Keratinocyte (primary cell): ENCODE results near the gene CDH15. TPM values are rescaled to one million over a fixed set of nuclear protein-coding genes. Genes with fewer than 3 reads are reported as not detected.

ENCODE experiments used
- DNase-seq: peaks from one replicate; pipeline ENCODE4 v3.0.0-alpha.2; 2011; ENCODE audit warnings: low read depth, missing footprints, low spot score
- FAIRE-seq: peaks from 2 replicates; lab custom pipeline; 2011; peaks lifted over from hg19 to GRCh38; lab: Jason Lieb, UNC
- H2AFZ ChIP-seq: 2 replicates; pipeline ENCODE4 v1.6.0; 2012; ENCODE audit warnings: low read length, control low read depth, inconsistent platforms; ENCODE audit not compliant: control insufficient read depth
- H3K27ac ChIP-seq: 2 replicates; pipeline ENCODE4 v1.5.1; 2011; ENCODE audit warnings: low read length; ENCODE audit not compliant: control insufficient read depth, insufficient read depth
- H3K27me3 ChIP-seq: 3 replicates; pipeline ENCODE4 v1.6.0; 2011; ENCODE audit warnings: low read length; ENCODE audit not compliant: control insufficient read depth, insufficient read depth; ENCODE audit errors: extremely low read depth
- H3K36me3 ChIP-seq, 2 experiments: 2 replicates in 1 of 2; 3 replicates in 1 of 2; pipeline ENCODE4 v1.5.1; 2011; ENCODE audit warnings: low read length in 2 of 2, mild to moderate bottlenecking in 1 of 2; ENCODE audit not compliant: control insufficient read depth in 2 of 2, insufficient read depth in 2 of 2; ENCODE audit errors: extremely low read depth in 1 of 2
- H3K4me1 ChIP-seq: 3 replicates; pipeline ENCODE4 v1.5.1; 2011; ENCODE audit warnings: low read length; ENCODE audit not compliant: control insufficient read depth, insufficient read depth; ENCODE audit errors: extremely low read depth
- H3K4me2 ChIP-seq: 3 replicates; pipeline ENCODE4 v1.6.0; 2011; ENCODE audit warnings: low read depth, low read length; ENCODE audit not compliant: control insufficient read depth, insufficient read depth; ENCODE audit errors: extremely low read depth
- H3K4me3 ChIP-seq, 3 experiments: fragments of 200-600 bp in 1 of 3; sonication (generic) in 1 of 3; 2 replicates in 2 of 3; 3 replicates in 1 of 3; pipeline ENCODE4 v1.5.1; 2011 to 2016; ENCODE audit warnings: low read length in 3 of 3, mild to moderate bottlenecking in 3 of 3, control low read depth in 2 of 3, inconsistent platforms in 1 of 3, low read depth in 1 of 3, mixed read lengths in 1 of 3, mixed run types in 1 of 3, moderate library complexity in 1 of 3; ENCODE audit not compliant: control insufficient read depth in 2 of 3, insufficient read depth in 2 of 3; ENCODE audit errors: extremely low read depth in 1 of 3
- H3K79me2 ChIP-seq: 2 replicates; pipeline ENCODE4 v1.6.0; 2012; ENCODE audit warnings: low read length; ENCODE audit not compliant: control insufficient read depth, insufficient read depth
- H3K9ac ChIP-seq: 3 replicates; pipeline ENCODE4 v1.6.0; 2011; ENCODE audit warnings: low read length; ENCODE audit not compliant: control insufficient read depth, insufficient read depth; ENCODE audit errors: extremely low read depth
- H3K9me1 ChIP-seq: 3 replicates; pipeline ENCODE4 v1.6.0; 2011; ENCODE audit warnings: low read length; ENCODE audit not compliant: control insufficient read depth, insufficient read depth; ENCODE audit errors: extremely low read depth
- H3K9me3 ChIP-seq: 2 replicates; pipeline ENCODE4 v1.5.1; 2012; ENCODE audit warnings: low read depth, low read length; ENCODE audit not compliant: control insufficient read depth
- H4K20me1 ChIP-seq: 3 replicates; pipeline ENCODE4 v1.6.0; 2011; ENCODE audit warnings: low read length; ENCODE audit not compliant: control insufficient read depth, insufficient read depth; ENCODE audit errors: extremely low read depth
- EZH2 ChIP-seq: IDR thresholded peaks from one replicate; pipeline ENCODE4 v1.6.1; 2012; ENCODE audit warnings: inconsistent platforms, mild to moderate bottlenecking, low read length, moderate library complexity
- dilution Hi-C: fragments of 300-500 bp; cut with MboI; formaldehyde crosslinking; loops from one replicate; pipeline ENCODE4 v1.7.0; 2020; ENCODE audit warnings: low sequenced_read_pairs; ENCODE audit not compliant: extremely low pct_ligation_motif_present
- polyA plus RNA-seq, 5 experiments: library from polyadenylated mRNA; depleted of rRNA in 3 of 5; stranded (reverse) in 3 of 5; stranded (forward) in 1 of 5; unstranded in 1 of 5; fragments of >200 nt; gene quantifications; 1 replicate in 1 of 5; 2 replicates in 3 of 5; 3 replicates in 1 of 5; pipeline versions ENCODE4 v1.2.1 to v1.2.3, GENCODE V29; 2011 to 2012; ENCODE audit warnings: missing spikeins in 2 of 5, low read depth in 1 of 5, low replicate concordance in 1 of 5
- TF ChIP-seq, protein P1 (sequence below), 3 experiments: IDR thresholded peaks in 1 of 3; conservative IDR thresholded peaks in 1 of 3; optimal IDR thresholded peaks in 1 of 3; 2 replicates in 2 of 3; 3 replicates in 1 of 3; pipeline versions ENCODE3 to v1.5.1; 2011; ENCODE audit warnings: low read length in 3 of 3, mild to moderate bottlenecking in 3 of 3, moderate library complexity in 2 of 3, control low read depth in 1 of 3, inconsistent platforms in 1 of 3; ENCODE audit not compliant: insufficient read depth in 2 of 3; ENCODE audit errors: extremely low read depth in 1 of 3

CDH15 gene
- polyA plus RNA-seq, 1 donor (not counting 4 experiments of a cell fraction or from before 2014, with no cell fraction given) = not detected

DNA sequence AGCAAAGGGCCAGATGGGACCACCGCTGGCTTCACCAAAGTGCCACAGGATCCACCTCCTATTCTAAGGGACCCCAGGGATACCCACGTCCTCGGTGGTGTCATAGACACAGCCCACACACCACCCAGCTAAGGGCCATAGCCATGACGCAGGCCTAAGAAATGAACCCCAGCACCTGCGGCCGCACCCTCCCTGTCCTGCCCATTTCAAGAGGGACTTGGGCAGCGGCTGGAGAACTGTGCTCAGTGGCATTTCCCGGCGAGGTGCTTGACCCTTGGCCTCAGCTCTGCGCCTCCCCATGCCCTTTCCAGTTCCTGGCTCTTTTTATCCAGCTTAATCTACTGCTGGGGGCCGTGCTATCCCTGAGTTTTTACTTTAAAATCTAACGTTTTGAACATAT lies 73.2 kb downstream of the CDH15 start:
- DNase-seq (no peak), FAIRE-seq (no peak)
- Histone ChIP-seq H3K4me2 (no peak overlapping the region), H3K9me1 (no peaks in the 10 kb centered on the region), H3K4me1 (no peaks in the 10 kb centered on the region), H3K36me3 (no peaks in the 10 kb centered on the region), H3K9ac (no peak overlapping the region), H3K27me3 (no peaks in the 10 kb centered on the region), H2AFZ (no peak overlapping the region), H3K27ac (no peak overlapping the region), H4K20me1 (no peaks in the 10 kb centered on the region), H3K9me3 (no peaks in the 10 kb centered on the region), H3K79me2 (peaks cover 7% of the 10 kb centered on the region), H3K4me3 (no peak overlapping the region)
- dilution Hi-C loops = no loop called here
- TF ChIP-seq, protein P1, sequence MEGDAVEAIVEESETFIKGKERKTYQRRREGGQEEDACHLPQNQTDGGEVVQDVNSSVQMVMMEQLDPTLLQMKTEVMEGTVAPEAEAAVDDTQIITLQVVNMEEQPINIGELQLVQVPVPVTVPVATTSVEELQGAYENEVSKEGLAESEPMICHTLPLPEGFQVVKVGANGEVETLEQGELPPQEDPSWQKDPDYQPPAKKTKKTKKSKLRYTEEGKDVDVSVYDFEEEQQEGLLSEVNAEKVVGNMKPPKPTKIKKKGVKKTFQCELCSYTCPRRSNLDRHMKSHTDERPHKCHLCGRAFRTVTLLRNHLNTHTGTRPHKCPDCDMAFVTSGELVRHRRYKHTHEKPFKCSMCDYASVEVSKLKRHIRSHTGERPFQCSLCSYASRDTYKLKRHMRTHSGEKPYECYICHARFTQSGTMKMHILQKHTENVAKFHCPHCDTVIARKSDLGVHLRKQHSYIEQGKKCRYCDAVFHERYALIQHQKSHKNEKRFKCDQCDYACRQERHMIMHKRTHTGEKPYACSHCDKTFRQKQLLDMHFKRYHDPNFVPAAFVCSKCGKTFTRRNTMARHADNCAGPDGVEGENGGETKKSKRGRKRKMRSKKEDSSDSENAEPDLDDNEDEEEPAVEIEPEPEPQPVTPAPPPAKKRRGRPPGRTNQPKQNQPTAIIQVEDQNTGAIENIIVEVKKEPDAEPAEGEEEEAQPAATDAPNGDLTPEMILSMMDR (optimal IDR thresholded peaks at IDR 0.05 in 1 of 3, IDR thresholded peaks at IDR 0.05 in 1 of 3, conservative IDR thresholded peaks at IDR 0.05 in 1 of 3; ENCODE audit: extremely low read depth in 1 of 3, insufficient read depth in 2 of 3, low read length in 3 of 3) = no peak
- no peak for TF ChIP-seq EZH2

Other genes with a start within 250 kb of the CDH15 start
- 0.08 to 0.24 TPM (median 0.18 TPM) in 3 replicates for gene CBFA2T3, start 194.5 kb upstream of the CDH15 start, polyA plus RNA-seq
- 9.8 to 13.4 TPM (median 11.2 TPM) in 3 replicates for gene ACSF3, start 77.9 kb upstream of the CDH15 start, polyA plus RNA-seq
- gene SLC22A31, start 28.8 kb downstream of the CDH15 start, polyA plus RNA-seq = 0.05 TPM in 1 of 3 replicates, not detected in the others
- gene ZNF778, start 46.0 kb downstream of the CDH15 start, polyA plus RNA-seq = 5.4 to 6.2 TPM (median 5.9 TPM) in 3 replicates